ENCODE results near the gene FBN1.

FBN1 gene

DNA sequence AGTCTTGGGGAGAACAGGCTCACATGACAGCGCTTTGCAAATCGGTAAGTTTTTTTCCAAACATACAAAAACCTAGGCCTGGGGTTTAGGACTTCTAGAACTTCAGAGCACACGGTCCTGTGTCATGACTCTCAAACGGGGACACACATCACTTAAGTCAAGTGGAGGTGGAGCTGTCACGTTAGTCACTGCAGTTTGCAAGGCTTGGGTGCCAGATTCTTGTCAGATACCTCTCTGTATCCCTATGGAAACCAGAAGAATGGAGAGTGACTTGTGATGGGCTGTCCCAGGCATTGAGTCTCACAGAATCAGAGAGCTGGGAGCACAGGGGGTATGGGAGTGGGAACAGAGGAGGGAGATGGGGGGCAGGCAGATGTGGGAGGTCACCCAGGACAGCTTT lies 249.5 kb downstream of the FBN1 start:
- DNase-seq (ENCODE audit: low spot score): no peak

DNA sequence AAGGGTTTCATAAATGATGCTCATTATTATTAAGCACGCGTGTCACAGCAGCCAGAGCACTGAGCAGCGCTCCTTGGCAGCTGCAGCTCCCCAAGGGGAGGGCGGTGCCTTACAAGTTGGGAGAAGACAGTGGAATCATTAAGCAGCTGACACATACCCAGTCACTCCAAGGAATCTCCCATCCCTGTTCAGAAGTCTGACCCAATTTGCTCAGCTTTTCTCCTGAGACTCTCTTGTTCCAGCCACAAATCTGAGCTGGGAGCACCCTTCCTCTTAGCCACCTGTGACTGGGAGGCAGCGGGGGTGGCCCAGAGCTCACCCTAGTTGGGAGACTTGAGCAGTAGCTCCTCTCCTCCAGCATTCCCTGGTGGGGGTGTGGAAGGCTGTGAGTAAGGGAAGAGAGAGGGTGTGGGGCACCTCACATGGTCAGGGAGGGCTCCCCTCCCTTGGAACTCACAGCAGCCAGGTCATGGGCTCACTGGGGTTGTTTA lies 249.9 kb downstream of the FBN1 start:
- no peak for DNase-seq (ENCODE audit: low spot score)

DNA sequence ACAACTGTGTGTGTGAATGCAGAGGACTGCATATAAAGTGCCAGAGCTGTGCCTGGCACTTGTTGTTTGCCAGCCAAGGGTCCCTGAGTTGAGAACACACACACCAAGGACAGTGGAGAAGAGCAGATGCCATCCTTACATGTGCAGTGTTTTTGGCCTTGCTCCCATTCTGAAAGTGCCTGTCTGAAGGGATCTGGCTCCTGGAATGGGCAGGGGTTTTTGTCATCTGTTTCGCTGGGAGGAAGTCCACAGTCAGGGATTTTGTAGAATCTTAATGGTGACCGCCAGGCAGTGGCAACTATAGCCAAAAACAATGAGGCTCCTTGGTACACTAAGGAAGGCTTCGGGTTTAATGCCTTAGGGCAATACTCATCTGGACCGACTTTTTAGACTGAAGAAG lies 250.5 kb downstream of the FBN1 start:
- DNase-seq (ENCODE audit: low spot score): no peak

DNA sequence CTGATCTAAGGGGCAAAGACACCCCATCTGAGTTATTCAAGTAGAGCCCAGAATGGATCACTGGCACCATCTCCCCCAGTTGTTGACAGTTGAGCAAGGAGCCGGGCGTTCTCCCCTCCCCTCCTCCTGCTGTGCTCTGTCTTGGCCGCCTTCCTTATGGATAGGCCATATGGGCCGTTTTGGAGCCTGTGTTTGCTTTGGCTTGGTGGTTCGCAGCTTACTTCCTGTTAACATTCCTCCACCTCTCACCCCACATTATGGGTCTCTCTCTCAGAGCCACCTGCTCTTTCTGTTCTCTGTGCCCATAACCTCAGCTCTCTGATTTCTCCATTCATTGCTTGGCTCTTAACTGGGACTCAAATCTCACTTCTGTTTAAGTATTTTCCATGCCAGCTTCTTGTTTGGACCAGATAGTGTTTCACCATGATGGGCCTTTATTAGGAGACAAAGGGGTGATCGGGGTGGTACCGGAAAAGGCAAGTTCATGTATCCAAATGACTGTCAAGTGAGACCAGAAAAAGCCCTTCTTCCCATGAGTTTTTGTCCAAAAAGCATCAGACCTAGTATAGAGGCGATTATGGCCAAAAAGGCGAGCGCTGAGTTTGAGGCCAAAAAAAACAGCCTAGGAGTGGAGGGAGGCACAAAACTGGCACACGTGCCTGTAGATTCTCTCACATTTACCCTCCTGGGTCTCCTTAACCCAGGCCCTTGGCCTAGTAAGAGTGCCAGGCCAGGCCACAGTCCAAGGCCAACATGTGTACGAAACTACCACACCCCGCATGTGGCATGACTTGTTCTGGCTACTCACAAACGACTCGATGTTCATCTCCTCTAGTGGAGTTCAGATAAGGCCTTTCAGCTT lies 251.6 kb downstream of the FBN1 start:
- DNase-seq (ENCODE audit: low spot score): no peak

DNA sequence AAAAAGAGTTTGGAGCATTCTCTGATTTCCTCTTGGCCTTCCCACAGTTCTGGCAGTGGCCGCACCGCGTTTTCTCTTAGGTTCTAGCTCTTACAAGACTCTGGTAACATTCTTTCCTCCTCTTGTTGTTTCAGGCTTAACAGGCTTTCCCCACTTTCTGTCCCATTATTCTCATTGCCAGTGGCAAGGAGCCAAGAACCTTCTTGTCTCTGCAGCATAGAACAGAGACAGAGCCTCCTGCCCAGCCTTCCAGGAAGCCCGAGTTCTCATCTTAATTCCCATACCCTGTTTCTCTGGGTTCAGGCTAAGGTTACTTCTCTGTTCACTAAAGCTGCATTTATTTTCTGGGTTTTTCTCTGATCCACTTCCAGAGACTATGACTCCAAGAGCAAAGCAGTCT lies 253.2 kb downstream of the FBN1 start:
- DNase-seq (ENCODE audit: low spot score): no peak

- no peak for DNase-seq (ENCODE audit: low spot score)
Measured at GRCh38 chr15:48391950-48392349, 253.6 kb downstream of the FBN1 start.

GRCh38 chr15:48389691-48390143 lies 255.8 kb downstream of the FBN1 start:
- DNase-seq (ENCODE audit: low spot score): no peak

DNA sequence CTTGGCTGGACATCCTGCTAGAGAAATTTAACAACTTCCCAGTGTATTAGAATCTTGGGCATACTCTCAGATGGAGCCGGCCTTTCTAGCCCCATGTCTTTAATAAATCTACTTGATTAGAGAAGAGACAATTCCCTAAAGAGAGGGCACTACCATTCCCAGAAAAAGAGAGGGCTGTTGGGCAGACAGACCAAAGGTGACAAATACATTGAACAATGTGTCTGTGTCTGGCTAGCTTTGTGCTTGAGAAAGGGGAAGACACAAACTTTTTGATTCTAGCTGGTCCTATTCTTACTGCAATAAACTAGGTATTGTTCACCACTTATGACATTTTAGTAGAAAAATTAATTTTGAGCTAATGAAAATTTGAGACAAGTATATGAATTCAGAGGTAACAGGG lies 256.6 kb downstream of the FBN1 start:
- no peak for DNase-seq (ENCODE audit: low spot score)

DNA sequence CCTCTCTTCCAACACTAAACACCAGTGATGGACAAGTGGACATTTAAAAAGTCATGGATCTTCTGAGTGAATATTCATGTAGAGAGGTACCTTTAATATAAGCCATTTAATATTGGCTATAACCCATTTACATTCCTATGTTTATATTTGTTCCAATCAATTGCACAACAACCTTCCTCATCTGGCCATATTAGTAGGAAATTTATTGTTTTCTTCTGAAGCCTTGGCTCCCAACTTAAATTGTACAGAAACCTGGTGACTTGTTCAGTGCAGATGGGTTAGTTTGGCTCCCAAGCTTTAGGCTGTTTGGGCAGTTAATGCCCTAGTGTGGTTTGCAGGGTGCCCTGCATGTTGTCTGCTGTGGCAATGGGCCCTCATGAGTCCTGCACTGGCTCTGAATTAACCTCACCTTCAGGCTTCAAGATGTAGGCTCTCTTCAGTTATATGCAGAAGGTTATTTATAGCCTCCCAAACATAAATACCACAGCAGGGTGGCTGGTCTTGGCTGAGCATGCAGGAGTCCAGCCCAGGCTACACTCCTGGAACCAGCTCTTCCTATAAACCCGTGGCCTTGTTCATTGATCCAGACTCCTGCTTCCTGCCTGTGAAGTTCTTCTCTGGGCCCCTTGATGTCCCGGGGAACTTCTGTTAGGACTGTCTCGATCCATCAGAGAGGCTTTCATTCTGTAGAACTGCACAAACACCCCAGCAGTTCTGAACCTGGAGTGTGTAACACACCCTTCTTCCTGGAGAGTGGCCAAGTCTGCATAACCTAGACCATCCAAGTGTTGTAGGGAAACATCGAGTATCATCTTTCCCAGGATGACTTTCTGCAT lies 257.3 kb downstream of the FBN1 start:
- DNase-seq (ENCODE audit: low spot score): no peak

- DNase-seq (ENCODE audit: low spot score): no peak
Measured at GRCh38 chr15:48385031-48385830, 260.3 kb downstream of the FBN1 start.

GRCh38 chr15:48384616-48385015 lies 260.9 kb downstream of the FBN1 start:
- DNase-seq (ENCODE audit: low spot score): no peak

- DNase-seq (ENCODE audit: low spot score): no peak
Measured at GRCh38 chr15:48383031-48383430, 262.5 kb downstream of the FBN1 start.

- DNase-seq (ENCODE audit: low spot score): no peak
Measured at GRCh38 chr15:48381861-48382260, 263.6 kb downstream of the FBN1 start.

GRCh38 chr15:48380198-48380597 lies 265.3 kb downstream of the FBN1 start:
- no peak for DNase-seq (ENCODE audit: low spot score)

DNA sequence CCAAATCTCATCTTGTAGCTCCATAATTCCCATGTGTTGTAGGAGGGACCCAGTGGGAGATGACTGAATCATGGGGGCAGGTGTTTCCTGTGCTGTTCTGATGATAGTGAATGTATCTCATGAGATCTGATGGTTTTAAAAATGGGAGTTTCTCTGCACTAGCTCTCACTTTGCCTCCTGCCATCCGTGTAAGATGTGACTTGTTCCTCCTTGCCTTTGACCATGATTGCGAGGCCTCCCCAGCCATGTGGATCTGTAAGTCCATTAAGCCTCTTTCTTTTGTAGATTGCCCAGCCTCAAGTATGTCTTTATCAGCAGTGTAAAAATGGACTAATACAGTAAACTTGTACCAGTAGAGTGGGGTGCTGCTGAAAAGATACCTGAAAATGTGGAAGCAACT lies 269.7 kb downstream of the FBN1 start:
- no peak for DNase-seq (ENCODE audit: low spot score)

- no peak for DNase-seq (ENCODE audit: low spot score)
Measured at GRCh38 chr15:48374472-48374871, 271.0 kb downstream of the FBN1 start.

DNA sequence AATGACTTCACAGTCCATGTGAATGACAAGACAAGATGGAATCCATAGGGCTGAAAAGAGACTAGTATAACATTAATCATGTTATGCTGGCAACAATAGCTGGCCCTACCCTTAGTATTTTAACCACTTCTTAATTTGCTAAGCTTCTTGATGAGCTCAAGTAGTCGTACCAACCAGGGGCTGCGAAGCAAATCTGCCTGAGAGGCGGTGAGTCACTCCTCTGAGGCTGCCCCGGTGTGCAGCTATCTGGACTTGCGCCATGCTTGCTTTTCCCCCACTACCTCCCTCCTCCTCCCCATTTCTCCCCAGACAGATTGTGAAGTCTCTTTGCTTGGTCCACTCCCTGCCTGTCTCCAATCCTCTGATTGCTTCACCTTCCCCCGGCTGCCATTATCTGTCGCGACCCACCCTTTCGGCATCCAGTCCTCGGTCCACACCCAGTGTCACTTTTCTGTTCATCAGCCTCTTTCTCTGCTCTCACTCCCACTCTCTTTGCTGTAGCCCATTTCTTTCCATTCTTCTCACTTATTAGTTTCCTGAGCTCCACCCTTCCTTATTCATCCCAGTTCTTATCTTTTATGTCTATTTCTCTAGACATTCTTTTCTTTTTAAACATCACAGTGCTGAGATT lies 271.6 kb downstream of the FBN1 start:
- DNase-seq (ENCODE audit: low spot score): no peak

GRCh38 chr15:48371961-48372360 lies 273.5 kb downstream of the FBN1 start:
- no peak for DNase-seq (ENCODE audit: low spot score)

GRCh38 chr15:48371550-48371949 lies 274.0 kb downstream of the FBN1 start:
- no peak for DNase-seq (ENCODE audit: low spot score)

- no peak for DNase-seq (ENCODE audit: low spot score)
Measured at GRCh38 chr15:48370460-48370859, 275.0 kb downstream of the FBN1 start.

- no peak for DNase-seq (ENCODE audit: low spot score)
Measured at GRCh38 chr15:48367483-48367882, 278.0 kb downstream of the FBN1 start.
